ENCODE measurements around the gene FMNL3.

Gene FMNL3

GRCh38 chr12:49680075-49680474, 27.1 kb downstream of the FMNL3 start:
- no peak for DNase-seq (ENCODE audit: low read depth in 1 of 2, low spot score in 1 of 2)

GRCh38 chr12:49678711-49679110, 28.5 kb downstream of the FMNL3 start:
- no peak for DNase-seq (ENCODE audit: low read depth in 1 of 2, low spot score in 1 of 2)

GRCh38 chr12:49675137-49675536, 32.1 kb downstream of the FMNL3 start:
- DNase-seq (ENCODE audit: low read depth in 1 of 2, low spot score in 1 of 2) = no peak

- no peak for DNase-seq (ENCODE audit: low read depth in 1 of 2, low spot score in 1 of 2)
Observed at GRCh38 chr12:49674318-49674981, 32.8 kb downstream of the FMNL3 start.

GRCh38 chr12:49673446-49674317, 33.5 kb downstream of the FMNL3 start:
- no peak for DNase-seq (ENCODE audit: low read depth in 1 of 2, low spot score in 1 of 2)

- DNase-seq (ENCODE audit: low read depth in 1 of 2, low spot score in 1 of 2) = no peak
Observed at GRCh38 chr12:49672301-49673217, 34.6 kb downstream of the FMNL3 start.

GRCh38 chr12:49671031-49671765, 36.0 kb downstream of the FMNL3 start:
- DNase-seq (ENCODE audit: low read depth in 1 of 2, low spot score in 1 of 2) = peak; percentile 29 to 33

- no peak for DNase-seq (ENCODE audit: low read depth in 1 of 2, low spot score in 1 of 2)
Observed at GRCh38 chr12:49669796-49670195, 37.4 kb downstream of the FMNL3 start.

- DNase-seq (ENCODE audit: low read depth in 1 of 2, low spot score in 1 of 2) = no peak
Observed at GRCh38 chr12:49667325-49668090, 39.7 kb downstream of the FMNL3 start.

GRCh38 chr12:49666176-49666575, 41.0 kb downstream of the FMNL3 start:
- no peak for DNase-seq (ENCODE audit: low read depth in 1 of 2, low spot score in 1 of 2)

- DNase-seq (ENCODE audit: low read depth in 1 of 2, low spot score in 1 of 2) = no peak
Observed at GRCh38 chr12:49665384-49665783, 41.8 kb downstream of the FMNL3 start.

- no peak for DNase-seq (ENCODE audit: low read depth in 1 of 2, low spot score in 1 of 2)
Observed at GRCh38 chr12:49664591-49665239, 42.5 kb downstream of the FMNL3 start.

GRCh38 chr12:49664167-49664566, 43.0 kb downstream of the FMNL3 start:
- DNase-seq (ENCODE audit: low read depth in 1 of 2, low spot score in 1 of 2) = no peak

GRCh38 chr12:49662998-49663843, 44.0 kb downstream of the FMNL3 start:
- DNase-seq (ENCODE audit: low read depth in 1 of 2, low spot score in 1 of 2) = peak; percentile 42 to 59

GRCh38 chr12:49661746-49662145, 45.5 kb downstream of the FMNL3 start:
- DNase-seq (ENCODE audit: low read depth in 1 of 2, low spot score in 1 of 2) = no peak

- DNase-seq (ENCODE audit: low read depth in 1 of 2, low spot score in 1 of 2) = no peak
Observed at GRCh38 chr12:49661191-49661590, 46.0 kb downstream of the FMNL3 start.

- DNase-seq (ENCODE audit: low read depth in 1 of 2, low spot score in 1 of 2) = no peak
Observed at GRCh38 chr12:49659753-49660152, 47.5 kb downstream of the FMNL3 start.

- no peak for DNase-seq (ENCODE audit: low read depth in 1 of 2, low spot score in 1 of 2)
Observed at GRCh38 chr12:49658276-49658675, 48.9 kb downstream of the FMNL3 start.
